GM23338 (cell line): Measurements from ENCODE around the gene CRYZL1. TPM values are rescaled to one million over a fixed set of nuclear protein-coding genes. Genes with fewer than 3 reads are reported as not detected.

ENCODE experiments used
- ATAC-seq: fragments of 200-7000 bp; cut with Tn5 transposase; 3 replicates; pipeline ENCODE4 v1.9.1; 2020
- DNase-seq: peaks from one replicate; pipeline ENCODE4 v3.0.0-alpha.2; 2015; ENCODE audit warnings: low spot score
- H2AFZ ChIP-seq: fragments of 200-600 bp; sonication (generic); 2 replicates; pipeline ENCODE4 v1.8.0; 2016; ENCODE audit warnings: antibody characterized with exemption, mild to moderate bottlenecking, moderate library complexity
- H3F3A ChIP-seq: fragments of 200-600 bp; sonication (generic); replicated peaks from 2 replicates; pipeline ENCODE4 v1.8.0; 2017; ENCODE audit warnings: antibody characterized with exemption, mixed run types, low read depth
- H3K27ac ChIP-seq: fragments of 200-600 bp; sonication (generic); 2 replicates; pipeline ENCODE4 v1.6.1; 2016; ENCODE audit warnings: low read depth
- H3K27me3 ChIP-seq: fragments of 200-600 bp; sonication (generic); 2 replicates; pipeline ENCODE4 v1.8.0; 2016; ENCODE audit warnings: mild to moderate bottlenecking, mixed run types, moderate library complexity; ENCODE audit not compliant: insufficient read depth
- H3K36me3 ChIP-seq: fragments of 200-600 bp; sonication (generic); 2 replicates; pipeline ENCODE4 v1.8.0; 2016; ENCODE audit warnings: mild to moderate bottlenecking; ENCODE audit not compliant: insufficient read depth
- H3K4me1 ChIP-seq: fragments of 200-600 bp; sonication (generic); 2 replicates; pipeline ENCODE4 v1.8.0; 2016; ENCODE audit warnings: mild to moderate bottlenecking, moderate library complexity; ENCODE audit not compliant: insufficient read depth
- H3K4me2 ChIP-seq: fragments of 200-600 bp; sonication (generic); 2 replicates; pipeline ENCODE4 v1.7.1; 2017; ENCODE audit warnings: mixed run types
- H3K4me3 ChIP-seq: fragments of 200-600 bp; sonication (generic); 2 replicates; pipeline ENCODE4 v1.6.1; 2016; ENCODE audit warnings: mixed run types
- H3K79me2 ChIP-seq: fragments of 200-600 bp; sonication (generic); replicated peaks from 2 replicates; pipeline ENCODE4 v1.8.0; 2017; ENCODE audit warnings: mild to moderate bottlenecking; ENCODE audit not compliant: insufficient read depth
- H3K9me2 ChIP-seq: fragments of 200-600 bp; sonication (generic); 2 replicates; pipeline ENCODE4 v1.8.0; 2017; ENCODE audit not compliant: insufficient read depth
- H4K20me1 ChIP-seq: fragments of 200-600 bp; sonication (generic); replicated peaks from 2 replicates; pipeline ENCODE4 v1.8.0; 2017; ENCODE audit warnings: mild to moderate bottlenecking; ENCODE audit not compliant: insufficient read depth
- H3K27ac Mint-ChIP-seq: 2 replicates; pipeline ENCODE4 v1.8.0; 2020; ENCODE audit warnings: inconsistent platforms, mild to moderate bottlenecking, moderate library complexity, mixed read lengths
- H3K27me3 Mint-ChIP-seq: 3 replicates; pipeline ENCODE4 v1.8.0; 2022; ENCODE audit warnings: low read depth, mild to moderate bottlenecking, moderate library complexity, mixed read lengths, inconsistent platforms; ENCODE audit not compliant: insufficient read depth, poor library complexity
- H3K36me3 Mint-ChIP-seq: 3 replicates; pipeline ENCODE4 v1.8.0; 2021; ENCODE audit warnings: low read depth, mild to moderate bottlenecking, inconsistent platforms, moderate library complexity, mixed read lengths
- H3K4me1 Mint-ChIP-seq: 3 replicates; pipeline ENCODE4 v1.8.0; 2020; ENCODE audit warnings: mild to moderate bottlenecking, inconsistent platforms, mixed read lengths
- H3K4me3 Mint-ChIP-seq: 3 replicates; pipeline ENCODE4 v1.8.0; 2021; ENCODE audit warnings: moderate library complexity, mild to moderate bottlenecking, inconsistent platforms, mixed read lengths
- H3K9me3 Mint-ChIP-seq: 3 replicates; pipeline ENCODE4 v1.8.0; 2020; ENCODE audit warnings: moderate library complexity, mild to moderate bottlenecking, inconsistent platforms, mixed read lengths
- CTCF ChIP-seq, 2 experiments: fragments of 200-600 bp in 1 of 2; sonication (generic) in 1 of 2; conservative IDR thresholded peaks; 2 replicates each; pipeline versions ENCODE4 v1.5.1 to v1.6.1; 2016 to 2017; ENCODE audit warnings: antibody characterized with exemption in 2 of 2, low read depth in 2 of 2, mild to moderate bottlenecking in 2 of 2, moderate library complexity in 1 of 2
- ETS1 ChIP-seq: IDR thresholded peaks from 2 replicates; pipeline ENCODE4 v1.6.1; 2016; ENCODE audit warnings: antibody characterized with exemption
- EZH2 ChIP-seq: fragments of 200-600 bp; sonication (generic); IDR thresholded peaks from one replicate; pipeline ENCODE4 v1.8.0; 2017; ENCODE audit warnings: antibody characterized with exemption, mild to moderate bottlenecking, low read depth; ENCODE audit not compliant: unreplicated experiment
- EZH2phosphoT487 ChIP-seq: fragments of 200-600 bp; sonication (generic); IDR thresholded peaks from one replicate; pipeline ENCODE4 v1.8.1; 2018; ENCODE audit warnings: antibody characterized with exemption; ENCODE audit not compliant: unreplicated experiment
- JUNB ChIP-seq: IDR thresholded peaks from one replicate; pipeline ENCODE4 v1.6.1; 2016; ENCODE audit warnings: antibody characterized with exemption; ENCODE audit not compliant: unreplicated experiment
- STAT1 ChIP-seq: IDR thresholded peaks from one replicate; pipeline ENCODE4 v1.6.1; 2016; ENCODE audit warnings: antibody characterized with exemption; ENCODE audit not compliant: unreplicated experiment
- ZNF114 ChIP-seq: fragments of 250-450 bp; sonication (Bioruptor Pico); IDR thresholded peaks from 2 replicates; pipeline ENCODE4 v1.5.0; 2020; ENCODE audit warnings: mild to moderate bottlenecking, moderate library complexity
- ZNF331 ChIP-seq: fragments of 250-450 bp; sonication (Bioruptor Pico); IDR thresholded peaks from 2 replicates; pipeline ENCODE4 v1.5.0; 2020; ENCODE audit warnings: low read depth, mild to moderate bottlenecking, moderate library complexity
- polyA plus RNA-seq: library from polyadenylated mRNA; unstranded; fragments of >200 nt; fragmentation: Nextera tagmentation; extraction: Ambion mirVana; gene quantifications from 2 replicates; pipeline ENCODE4 v1.2.1, GENCODE V29; 2016
- total RNA-seq: library from RNA; depleted of rRNA; stranded (reverse); fragments of >200 nt; shearing (Covaris generic); gene quantifications from 2 replicates; pipeline ENCODE4 v1.2.3, GENCODE V29; 2014
- TF ChIP-seq, protein P1 (sequence below): IDR thresholded peaks from one replicate; pipeline ENCODE4 v1.6.1; 2018; ENCODE audit warnings: antibody characterized with exemption; ENCODE audit not compliant: unreplicated experiment

The CRYZL1 gene
- total and polyA plus RNA-seq, 2 experiments from 2014 or later = 23.8 to 40.5 TPM

DNA sequence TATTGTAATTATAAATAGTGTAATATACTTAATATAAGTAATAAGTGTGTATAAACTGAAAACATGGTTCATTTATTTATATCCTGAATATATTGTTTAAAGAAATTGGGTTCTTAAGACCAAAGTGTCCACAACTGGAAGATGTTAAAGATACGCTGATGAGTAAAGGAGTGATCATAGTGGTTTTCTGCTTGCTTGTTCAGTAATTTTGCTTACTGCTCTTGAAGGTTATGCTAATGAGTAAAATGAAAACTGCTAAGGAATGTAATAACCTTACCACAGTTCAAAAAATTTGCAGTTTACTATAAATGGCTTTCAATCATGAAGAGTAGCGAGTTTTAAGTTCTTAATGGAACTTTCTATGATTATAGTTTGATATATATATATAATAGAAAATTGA lies 75.0 kb downstream of the CRYZL1 start:
- Histone ChIP-seq H3K4me3 (no peak overlapping the region), H4K20me1 (peaks cover 9% of the 10 kb centered on the region), H3K79me2 (peaks cover 24% of the 10 kb centered on the region), H3K27ac (no peak overlapping the region), H2AFZ (no peak overlapping the region), H3K27me3 (no peaks in the 10 kb centered on the region), H3K4me1 (no peaks in the 10 kb centered on the region), H3F3A (no peaks in the 10 kb centered on the region), H3K9me2 (no peaks in the 10 kb centered on the region), H3K4me2 (no peak overlapping the region), H3K36me3 (peaks cover 28% of the 10 kb centered on the region; the same call in 1 of the 2 replicates)
- Mint-ChIP-seq H3K4me1 (no peaks in the 10 kb centered on the region), H3K27me3 (no peaks in the 10 kb centered on the region), H3K36me3 (peaks cover 46% of the 10 kb centered on the region), H3K27ac (no peak overlapping the region), H3K9me3 (no peaks in the 10 kb centered on the region), H3K4me3 (no peak overlapping the region)
- DNase-seq = no peak
- ATAC-seq = no peak
- TF ChIP-seq JUNB = no peak
- TF ChIP-seq, protein P1, sequence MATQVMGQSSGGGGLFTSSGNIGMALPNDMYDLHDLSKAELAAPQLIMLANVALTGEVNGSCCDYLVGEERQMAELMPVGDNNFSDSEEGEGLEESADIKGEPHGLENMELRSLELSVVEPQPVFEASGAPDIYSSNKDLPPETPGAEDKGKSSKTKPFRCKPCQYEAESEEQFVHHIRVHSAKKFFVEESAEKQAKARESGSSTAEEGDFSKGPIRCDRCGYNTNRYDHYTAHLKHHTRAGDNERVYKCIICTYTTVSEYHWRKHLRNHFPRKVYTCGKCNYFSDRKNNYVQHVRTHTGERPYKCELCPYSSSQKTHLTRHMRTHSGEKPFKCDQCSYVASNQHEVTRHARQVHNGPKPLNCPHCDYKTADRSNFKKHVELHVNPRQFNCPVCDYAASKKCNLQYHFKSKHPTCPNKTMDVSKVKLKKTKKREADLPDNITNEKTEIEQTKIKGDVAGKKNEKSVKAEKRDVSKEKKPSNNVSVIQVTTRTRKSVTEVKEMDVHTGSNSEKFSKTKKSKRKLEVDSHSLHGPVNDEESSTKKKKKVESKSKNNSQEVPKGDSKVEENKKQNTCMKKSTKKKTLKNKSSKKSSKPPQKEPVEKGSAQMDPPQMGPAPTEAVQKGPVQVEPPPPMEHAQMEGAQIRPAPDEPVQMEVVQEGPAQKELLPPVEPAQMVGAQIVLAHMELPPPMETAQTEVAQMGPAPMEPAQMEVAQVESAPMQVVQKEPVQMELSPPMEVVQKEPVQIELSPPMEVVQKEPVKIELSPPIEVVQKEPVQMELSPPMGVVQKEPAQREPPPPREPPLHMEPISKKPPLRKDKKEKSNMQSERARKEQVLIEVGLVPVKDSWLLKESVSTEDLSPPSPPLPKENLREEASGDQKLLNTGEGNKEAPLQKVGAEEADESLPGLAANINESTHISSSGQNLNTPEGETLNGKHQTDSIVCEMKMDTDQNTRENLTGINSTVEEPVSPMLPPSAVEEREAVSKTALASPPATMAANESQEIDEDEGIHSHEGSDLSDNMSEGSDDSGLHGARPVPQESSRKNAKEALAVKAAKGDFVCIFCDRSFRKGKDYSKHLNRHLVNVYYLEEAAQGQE = no peak
- no peak for TF ChIP-seq ZNF331 (CRISPR knock-in tag)
- TF ChIP-seq CTCF (conservative IDR thresholded peaks at IDR 0.05; ENCODE audit: low read depth in 2 of 2) = no peak
- no peak for TF ChIP-seq ETS1
- TF ChIP-seq EZH2phosphoT487 = no peak
- no peak for TF ChIP-seq EZH2
- TF ChIP-seq ZNF114 = no peak

DNA sequence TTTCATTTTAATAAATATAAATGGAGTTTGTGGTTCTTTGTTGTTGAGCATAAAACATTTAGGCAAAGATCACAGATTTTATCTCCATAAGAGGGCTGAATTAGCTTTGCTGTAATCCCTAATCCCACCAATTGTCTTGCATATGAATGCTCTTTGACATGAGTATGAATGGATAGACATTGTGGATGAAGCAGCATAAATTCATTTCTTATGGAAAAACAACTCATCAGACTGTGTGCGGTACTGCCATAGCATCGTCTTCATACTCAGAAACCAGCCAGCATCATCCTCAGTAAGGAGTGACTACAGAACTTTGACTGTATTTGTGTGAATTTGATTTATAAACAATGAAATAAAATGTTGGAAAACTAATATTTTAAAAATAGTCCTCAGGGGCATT lies 79.2 kb downstream of the CRYZL1 start:
- H3K4me1 Mint-ChIP-seq = no peaks in the 10 kb centered on the region
- Histone ChIP-seq H3K79me2 (peaks cover 61% of the 10 kb centered on the region), H3K4me3 (no peak overlapping the region), H2AFZ (no peak overlapping the region), H3F3A (no peaks in the 10 kb centered on the region), H3K27me3 (no peaks in the 10 kb centered on the region), H3K4me1 (no peaks in the 10 kb centered on the region), H3K4me2 (no peak overlapping the region), H4K20me1 (peaks cover 25% of the 10 kb centered on the region), H3K9me2 (no peaks in the 10 kb centered on the region), H3K36me3 (peaks cover 50% of the 10 kb centered on the region), H3K27ac (no peak overlapping the region)
- no peak for DNase-seq
- peaks cover 57% of the 10 kb centered on the region for H3K36me3 Mint-ChIP-seq
- H3K9me3 Mint-ChIP-seq = no peaks in the 10 kb centered on the region
- no peak for ATAC-seq
- no peaks in the 10 kb centered on the region for H3K27me3 Mint-ChIP-seq
- no peak overlapping the region for H3K27ac Mint-ChIP-seq
- no peak overlapping the region for H3K4me3 Mint-ChIP-seq
- no peak for TF ChIP-seq ETS1
- no peak for TF ChIP-seq STAT1
- no peak for TF ChIP-seq EZH2phosphoT487
